Nephron (organoid): Measurements from ENCODE around the gene CCL4L2.
"Not testable (repeated sequence)": the region's sequence is repeated elsewhere in the genome, so short reads cannot be mapped to it uniquely, and the experiment has no call there.

Source experiments
- H3K27ac Mint-ChIP-seq, 3 experiments: 2 replicates each; pipeline ENCODE4 v1.8.0; 2020; ENCODE audit warnings: mixed read lengths in 3 of 3, mild to moderate bottlenecking in 2 of 3, moderate library complexity in 1 of 3
- H3K27me3 Mint-ChIP-seq: 2 replicates; pipeline ENCODE4 v1.8.0; 2021; ENCODE audit warnings: low read depth, mild to moderate bottlenecking, moderate library complexity, mixed read lengths
- H3K36me3 Mint-ChIP-seq: 2 replicates; pipeline ENCODE4 v1.8.0; 2020; ENCODE audit warnings: low read depth, mixed read lengths
- H3K4me1 Mint-ChIP-seq: 2 replicates; pipeline ENCODE4 v1.8.0; 2020; ENCODE audit warnings: mixed read lengths
- H3K4me3 Mint-ChIP-seq, 3 experiments: 2 replicates each; pipeline ENCODE4 v1.8.0; 2020; ENCODE audit warnings: mild to moderate bottlenecking in 3 of 3, mixed read lengths in 3 of 3, moderate library complexity in 2 of 3
- H3K9me3 Mint-ChIP-seq: 2 replicates; pipeline ENCODE4 v1.8.0; 2020; ENCODE audit warnings: mixed read lengths
- CTCF ChIP-seq, 3 experiments: fragments of 200-600 bp; sonication (generic); IDR thresholded peaks; one replicate each; pipeline ENCODE4 v1.5.0; 2021; ENCODE audit warnings: antibody characterized with exemption in 3 of 3; ENCODE audit not compliant: unreplicated experiment in 3 of 3

The CCL4L2 gene

GRCh38 chr17:36195434-36196130 is 15.3 kb upstream of the CCL4L2 start:
- H3K9me3 Mint-ChIP-seq = no peaks in the 10 kb centered on the region
- H3K4me1 Mint-ChIP-seq = peaks cover 11% of the 10 kb centered on the region
- no peak for TF ChIP-seq CTCF (IDR thresholded peaks at IDR 0.05; ENCODE audit: unreplicated experiment in 3 of 3)
- no peaks in the 10 kb centered on the region for H3K36me3 Mint-ChIP-seq
- no peak overlapping the region for H3K27ac Mint-ChIP-seq
- peak overlapping the region in 2 of 3 experiments; percentile 9 to 12 for H3K4me3 Mint-ChIP-seq
- H3K27me3 Mint-ChIP-seq = peaks cover 30% of the 10 kb centered on the region

GRCh38 chr17:36196131-36196486 is 14.8 kb upstream of the CCL4L2 start:
- Mint-ChIP-seq H3K4me3 (no peak overlapping the region), H3K36me3 (no peaks in the 10 kb centered on the region), H3K27ac (no peak overlapping the region), H3K9me3 (no peaks in the 10 kb centered on the region), H3K27me3 (peaks cover 30% of the 10 kb centered on the region), H3K4me1 (peaks cover 11% of the 10 kb centered on the region)
- no peak for TF ChIP-seq CTCF (IDR thresholded peaks at IDR 0.05; ENCODE audit: unreplicated experiment in 3 of 3)

GRCh38 chr17:36197387-36197703 is 13.5 kb upstream of the CCL4L2 start:
- Mint-ChIP-seq H3K4me1 (peaks cover 7% of the 10 kb centered on the region), H3K36me3 (no peaks in the 10 kb centered on the region), H3K27ac (peak overlapping the region in 1 of 3 experiments; percentile 29), H3K4me3 (no peak overlapping the region), H3K27me3 (peaks cover 27% of the 10 kb centered on the region), H3K9me3 (no peaks in the 10 kb centered on the region)
- no peak for TF ChIP-seq CTCF (IDR thresholded peaks at IDR 0.05; ENCODE audit: unreplicated experiment in 3 of 3)

GRCh38 chr17:36198831-36199465 is 11.9 kb upstream of the CCL4L2 start:
- Mint-ChIP-seq H3K27ac (no peak overlapping the region), H3K9me3 (no peaks in the 10 kb centered on the region), H3K4me1 (peaks cover 8% of the 10 kb centered on the region), H3K27me3 (peaks cover 21% of the 10 kb centered on the region), H3K4me3 (no peak overlapping the region), H3K36me3 (no peaks in the 10 kb centered on the region)
- TF ChIP-seq CTCF (IDR thresholded peaks at IDR 0.05; ENCODE audit: unreplicated experiment in 3 of 3) = no peak

GRCh38 chr17:36201102-36201501 is 9.8 kb upstream of the CCL4L2 start:
- H3K27ac Mint-ChIP-seq, H3K4me3 Mint-ChIP-seq, H3K9me3 Mint-ChIP-seq, H3K4me1 Mint-ChIP-seq, H3K27me3 Mint-ChIP-seq, H3K36me3 Mint-ChIP-seq: not testable (repeated sequence)

- not testable (repeated sequence) for H3K36me3 Mint-ChIP-seq, H3K4me3 Mint-ChIP-seq, H3K27me3 Mint-ChIP-seq, H3K9me3 Mint-ChIP-seq, H3K4me1 Mint-ChIP-seq, H3K27ac Mint-ChIP-seq
These were observed 9.4 kb upstream of the CCL4L2 start for GRCh38 chr17:36201506-36201905.

- H3K27me3 Mint-ChIP-seq = no peaks in the 10 kb centered on the region
- no peak overlapping the region for H3K4me3 Mint-ChIP-seq
- no peaks in the 10 kb centered on the region for H3K9me3 Mint-ChIP-seq
- no peak overlapping the region for H3K27ac Mint-ChIP-seq
- no peaks in the 10 kb centered on the region for H3K36me3 Mint-ChIP-seq
- peaks cover 5% of the 10 kb centered on the region for H3K4me1 Mint-ChIP-seq
- no peak for TF ChIP-seq CTCF (IDR thresholded peaks at IDR 0.05; ENCODE audit: unreplicated experiment in 3 of 3)
These were observed 7.5 kb upstream of the CCL4L2 start for GRCh38 chr17:36203335-36203734.
